GM12891 (cell line): Measurements from ENCODE around the gene CST8.

Experiments used
- PAX5 ChIP-seq: IDR thresholded peaks from 2 replicates; pipeline ENCODE4 v1.6.1; 2011; ENCODE audit warnings: low read length, moderate library complexity, mild to moderate bottlenecking; ENCODE audit not compliant: insufficient read depth, severe bottlenecking
- POLR2A ChIP-seq: IDR thresholded peaks from 2 replicates; pipeline ENCODE4 v1.6.1; 2011; ENCODE audit warnings: low read depth, low read length, control low read depth
- POLR2AphosphoS5 ChIP-seq: IDR thresholded peaks from 2 replicates; pipeline ENCODE4 v1.6.1; 2011; ENCODE audit warnings: low read depth, low read length, control low read depth
- POU2F2 ChIP-seq: IDR thresholded peaks from 2 replicates; pipeline ENCODE4 v1.6.1; 2011; ENCODE audit warnings: low read depth, mild to moderate bottlenecking, control low read depth, low read length, moderate library complexity
- SPI1 ChIP-seq: IDR thresholded peaks from 2 replicates; pipeline ENCODE4 v1.6.1; 2011; ENCODE audit warnings: low read depth, low read length, control low read depth
- TAF1 ChIP-seq: IDR thresholded peaks from 2 replicates; pipeline ENCODE4 v1.6.1; 2011; ENCODE audit warnings: low read depth, low read length, control low read depth

- TF ChIP-seq POLR2A (no peak), TAF1 (no peak), POLR2AphosphoS5 (no peak), POU2F2 (no peak), SPI1 (no peak), PAX5 (no peak)
These were observed 26.8 kb downstream of the CST8 start for GRCh38 chr20:23517719-23518118.
